Thymus (tissue), 11 donors: ENCODE data around the gene FRMD4A. TPM values are rescaled to one million over a fixed set of nuclear protein-coding genes. Genes with fewer than 3 reads are reported as not detected.
A peak's percentile ranks its signal among the peaks of the same experiment; 100 is the strongest.

Experiments
- DNase-seq, 9 donors: peaks; one replicate each; pipeline ENCODE4 v3.0.0-alpha.2; 2013; ENCODE audit warnings: low spot score in 9 of 9, low read depth in 6 of 9, missing footprints in 1 of 9
- H3K27ac ChIP-seq, 2 donors: one replicate each; pipeline ENCODE4 v1.5.1; 2013; ENCODE audit warnings: control low read depth in 1 of 2, low read depth in 1 of 2, low read length in 1 of 2, mild to moderate bottlenecking in 1 of 2, moderate library complexity in 1 of 2
- H3K27me3 ChIP-seq, 2 donors: one replicate each; pipeline ENCODE4 v1.5.1; 2013; ENCODE audit warnings: low read length in 1 of 2; ENCODE audit not compliant: control insufficient read depth in 2 of 2, insufficient read depth in 1 of 2
- H3K36me3 ChIP-seq, 2 donors: one replicate each; pipeline ENCODE4 v1.5.1; 2013; ENCODE audit warnings: low read length in 1 of 2, mild to moderate bottlenecking in 1 of 2, moderate library complexity in 1 of 2; ENCODE audit not compliant: control insufficient read depth in 2 of 2, insufficient read depth in 2 of 2
- H3K4me1 ChIP-seq, 2 donors: one replicate each; pipeline ENCODE4 v1.5.1; 2013; ENCODE audit warnings: low read length in 2 of 2; ENCODE audit not compliant: control insufficient read depth in 2 of 2, insufficient read depth in 2 of 2
- H3K4me3 ChIP-seq, 2 donors: one replicate each; pipeline ENCODE4 v1.5.1; 2013; ENCODE audit warnings: low read length in 2 of 2, control low read depth in 1 of 2, mild to moderate bottlenecking in 1 of 2
- H3K9me3 ChIP-seq, 2 donors: one replicate each; pipeline ENCODE4 v1.5.1; 2013; ENCODE audit warnings: low read length in 1 of 2, mild to moderate bottlenecking in 1 of 2; ENCODE audit not compliant: control insufficient read depth in 2 of 2, insufficient read depth in 1 of 2
- WGBS: extraction: QIAGEN DNeasy Blood & Tissue Kit; methylation state at CpG from one replicate; pipeline ENCODE4 v1.1.7; 2013; 5-methylcytosine and 5-hydroxymethylcytosine counted together
- polyA plus RNA-seq: library from polyadenylated mRNA; stranded (reverse); fragments of 200-250 nt; gene quantifications from one replicate; pipeline ENCODE4 v1.2.3, GENCODE V29; 2013
- total RNA-seq: library from RNA; stranded (reverse); fragments of 120-200 nt; gene quantifications from one replicate; pipeline ENCODE4 v1.2.4, GENCODE V29; 2013
- donor health status: healthy.

Gene FRMD4A
- total and polyA plus RNA-seq, 2 donors, result 13.3 to 16.2 TPM

GRCh38 chr10:13658871-13659685 lies 671.6 kb downstream of the FRMD4A start:
- H3K9me3 ChIP-seq, result no peaks in the 10 kb centered on the region
- peak overlapping the region; percentile 22 to 40 for H3K27ac ChIP-seq
- H3K4me3 ChIP-seq, result peak overlapping the region in 1 of 2 donors; percentile 9
- H3K4me1 ChIP-seq, result peaks cover 17 to 37% of the 10 kb centered on the region in 2 donors
- DNase-seq, result peak in 2 of 9 donors; percentile 26 to 44
- WGBS, result 31% methylated on average over 21 of the region's 21 CpGs
- H3K27me3 ChIP-seq, result no peaks in the 10 kb centered on the region
- H3K36me3 ChIP-seq, result peaks cover 12 to 14% of the 10 kb centered on the region in 2 donors

- H3K27ac ChIP-seq, result no peak overlapping the region
- peaks cover 11 to 34% of the 10 kb centered on the region in 2 donors for H3K4me1 ChIP-seq
- H3K4me3 ChIP-seq, result no peak overlapping the region
- no peaks in the 10 kb centered on the region for H3K9me3 ChIP-seq
- 61% methylated on average over 10 of the region's 10 CpGs for WGBS
- H3K36me3 ChIP-seq, result peaks cover 12 to 16% of the 10 kb centered on the region in 2 donors
- peak in 5 of 9 donors; percentile 33 to 79 (median 56) for DNase-seq
- H3K27me3 ChIP-seq, result no peaks in the 10 kb centered on the region
Measured at GRCh38 chr10:13658264-13658663, 672.5 kb downstream of the FRMD4A start.

- no peaks in the 10 kb centered on the region for H3K9me3 ChIP-seq
- H3K27me3 ChIP-seq, result no peaks in the 10 kb centered on the region
- H3K4me1 ChIP-seq, result peaks cover 8 to 36% of the 10 kb centered on the region in 2 donors
- WGBS, result 98% methylated on average over 49 of the region's 49 CpGs
- H3K36me3 ChIP-seq, result peaks cover 12 to 27% of the 10 kb centered on the region in 2 donors
- no peak overlapping the region for H3K27ac ChIP-seq
- H3K4me3 ChIP-seq, result no peak overlapping the region
- DNase-seq, result no peak
Measured at GRCh38 chr10:13657101-13657680, 673.5 kb downstream of the FRMD4A start.

- no peaks in the 10 kb centered on the region for H3K9me3 ChIP-seq
- H3K4me1 ChIP-seq, result peaks cover 8 to 34% of the 10 kb centered on the region in 2 donors
- peaks cover 12 to 33% of the 10 kb centered on the region in 2 donors for H3K36me3 ChIP-seq
- no peak overlapping the region for H3K4me3 ChIP-seq
- no peak overlapping the region for H3K27ac ChIP-seq
- no peaks in the 10 kb centered on the region for H3K27me3 ChIP-seq
- WGBS, result 99% methylated on average over 68 of the region's 68 CpGs
- DNase-seq, result no peak
Measured at GRCh38 chr10:13656337-13657100, 674.2 kb downstream of the FRMD4A start.

GRCh38 chr10:13654846-13655245 lies 675.9 kb downstream of the FRMD4A start:
- Histone ChIP-seq H3K27ac (no peak overlapping the region), H3K36me3 (peaks cover 16 to 42% of the 10 kb centered on the region in 2 donors), H3K27me3 (no peaks in the 10 kb centered on the region), H3K4me1 (peaks cover 13 to 33% of the 10 kb centered on the region in 2 donors), H3K4me3 (no peak overlapping the region), H3K9me3 (no peaks in the 10 kb centered on the region)
- WGBS, result 90% methylated on average over 4 of the region's 4 CpGs
- DNase-seq, result no peak

- Histone ChIP-seq H3K4me3 (no peak overlapping the region), H3K36me3 (peaks cover 15 to 45% of the 10 kb centered on the region in 2 donors), H3K27ac (no peak overlapping the region), H3K9me3 (no peaks in the 10 kb centered on the region), H3K4me1 (peaks cover 12 to 30% of the 10 kb centered on the region in 2 donors), H3K27me3 (no peaks in the 10 kb centered on the region)
- no peak for DNase-seq
- 83% methylated on average over 8 of the region's 8 CpGs for WGBS
Measured at GRCh38 chr10:13654118-13654830, 676.5 kb downstream of the FRMD4A start.

- no peak for DNase-seq
- H3K36me3 ChIP-seq, result peaks cover 11 to 59% of the 10 kb centered on the region in 2 donors
- H3K27me3 ChIP-seq, result no peaks in the 10 kb centered on the region
- 96% methylated on average over 6 of the region's 6 CpGs for WGBS
- H3K4me3 ChIP-seq, result no peak overlapping the region
- no peak overlapping the region for H3K27ac ChIP-seq
- peaks cover 0 to 6% of the 10 kb centered on the region in 2 donors for H3K9me3 ChIP-seq
- H3K4me1 ChIP-seq, result peaks cover 21 to 24% of the 10 kb centered on the region in 2 donors
Measured at GRCh38 chr10:13652860-13653259, 677.9 kb downstream of the FRMD4A start.

GRCh38 chr10:13651969-13652720 lies 678.6 kb downstream of the FRMD4A start:
- H3K27me3 ChIP-seq, result no peaks in the 10 kb centered on the region

More at GRCh38 chr10:13651969-13652720, 678.6 kb downstream of the FRMD4A start:
- 96% methylated on average over 5 of the region's 5 CpGs for WGBS
- Histone ChIP-seq H3K27ac (no peak overlapping the region), H3K4me3 (no peak overlapping the region), H3K9me3 (peaks cover 0 to 6% of the 10 kb centered on the region in 2 donors), H3K4me1 (peaks cover 21 to 24% of the 10 kb centered on the region in 2 donors), H3K36me3 (peaks cover 12 to 65% of the 10 kb centered on the region in 2 donors)
- no peak for DNase-seq
